GM18520 (cell line): Measurements from ENCODE around the gene FLNB.

ENCODE experiments used
- ATAC-seq: cut with Tn5 transposase; IDR thresholded peaks from one replicate; pipeline ENCODE4 v1.9.1; 2021; ENCODE audit not compliant: unreplicated experiment

Gene FLNB

GRCh38 chr3:58130591-58130990 is 122.4 kb downstream of the FLNB start:
- no peak for ATAC-seq

DNA sequence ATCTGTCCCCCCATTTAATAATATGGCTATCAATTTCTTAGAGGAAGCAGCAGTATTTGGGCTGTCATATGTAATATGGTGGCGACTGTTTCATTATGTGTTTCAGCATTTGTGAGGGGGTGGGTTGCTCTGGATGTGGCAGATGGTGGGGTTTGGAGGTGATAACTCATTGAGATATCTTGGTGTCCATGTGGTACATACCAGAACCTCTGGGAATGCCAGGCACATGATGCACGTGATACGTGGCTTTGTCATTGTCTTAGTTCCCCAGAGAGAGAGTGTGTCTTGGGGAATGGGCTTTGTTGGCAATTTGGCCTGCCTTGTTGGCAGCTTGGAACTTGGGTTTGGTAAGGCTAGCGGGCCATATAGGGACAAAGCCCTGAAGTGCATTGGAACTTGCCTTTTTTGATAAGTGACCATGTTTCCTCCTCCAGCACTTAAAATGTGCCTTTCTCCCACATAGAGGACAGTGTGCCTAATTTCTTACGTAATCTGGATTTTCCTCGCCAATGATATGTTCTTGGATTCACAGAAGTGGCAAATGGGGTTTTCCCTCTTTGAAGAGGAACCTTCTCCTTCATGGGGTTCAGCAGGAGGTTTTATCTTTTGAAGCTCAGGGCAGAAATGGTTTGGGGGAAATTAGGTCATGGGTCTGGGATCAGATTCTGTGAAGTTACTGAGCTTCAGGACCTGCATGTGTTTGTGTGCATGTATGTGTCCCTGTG is 123.0 kb downstream of the FLNB start:
- no peak for ATAC-seq

DNA sequence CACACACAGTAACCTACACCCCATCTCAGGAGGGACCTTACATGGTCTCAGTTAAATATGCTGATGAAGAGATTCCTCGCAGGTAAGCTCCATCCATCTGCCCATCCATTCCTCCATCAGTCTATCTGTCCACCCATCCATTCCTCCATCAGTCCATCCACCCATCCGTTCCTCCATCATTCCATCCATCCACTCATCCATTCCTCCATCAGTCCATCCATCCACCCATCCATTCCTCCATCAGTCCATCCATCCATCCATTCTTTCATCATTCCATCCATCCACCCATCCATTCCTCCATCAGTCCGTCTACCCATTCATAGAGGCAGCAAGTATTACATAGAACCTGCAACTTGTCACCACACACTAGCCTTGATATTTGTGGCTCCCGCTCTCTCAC is 124.6 kb downstream of the FLNB start:
- no peak for ATAC-seq

DNA sequence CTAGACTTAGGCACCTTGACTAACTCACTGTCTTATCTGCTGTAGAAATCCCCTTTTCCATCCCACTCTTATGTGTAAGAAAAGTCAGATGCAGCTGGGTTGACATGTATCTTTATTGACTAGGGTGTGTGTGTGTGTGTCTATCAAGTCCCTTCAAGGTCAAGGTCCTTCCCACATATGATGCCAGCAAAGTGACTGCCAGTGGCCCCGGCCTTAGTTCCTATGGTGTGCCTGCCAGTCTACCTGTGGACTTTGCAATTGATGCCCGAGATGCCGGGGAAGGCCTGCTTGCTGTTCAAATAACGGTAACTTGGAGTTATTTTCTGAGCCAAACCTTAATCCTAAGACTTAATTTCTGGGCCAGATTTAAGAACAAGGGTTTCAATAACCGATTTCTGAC is 126.2 kb downstream of the FLNB start:
- no peak for ATAC-seq

GRCh38 chr3:58135712-58136543 is 127.7 kb downstream of the FLNB start:
- no peak for ATAC-seq

GRCh38 chr3:58137306-58137705 is 129.1 kb downstream of the FLNB start:
- ATAC-seq = no peak

- ATAC-seq = no peak
These were observed 133.6 kb downstream of the FLNB start for GRCh38 chr3:58141766-58142345.

DNA sequence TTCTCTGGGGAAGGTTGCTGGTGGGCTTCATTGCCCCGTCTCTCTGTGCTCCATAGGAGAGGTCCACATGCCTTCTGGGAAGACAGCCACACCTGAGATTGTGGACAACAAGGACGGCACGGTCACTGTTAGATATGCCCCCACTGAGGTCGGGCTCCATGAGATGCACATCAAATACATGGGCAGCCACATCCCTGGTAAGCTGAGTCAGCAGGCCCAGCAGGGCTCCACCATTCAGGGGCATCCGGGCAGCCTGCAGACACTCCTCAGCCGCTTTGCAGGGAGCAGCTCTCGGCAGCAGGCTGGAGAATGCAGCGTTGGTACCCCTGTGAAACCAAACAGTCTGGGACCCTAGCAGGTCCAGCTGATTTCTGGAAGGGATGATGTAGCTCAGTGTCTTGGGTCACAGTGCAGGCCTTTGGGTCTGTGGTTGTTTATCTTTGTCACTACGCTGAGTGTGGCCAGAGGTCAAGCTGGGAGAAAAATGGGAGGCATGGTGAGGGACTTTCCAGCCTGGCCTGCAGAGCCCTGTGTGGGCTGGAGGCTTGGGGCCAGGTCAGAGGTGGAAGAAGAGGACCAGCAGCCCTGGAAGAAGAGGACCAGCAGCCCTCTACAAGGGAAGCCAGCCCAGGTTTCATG is 135.3 kb downstream of the FLNB start:
- ATAC-seq = no peak

DNA sequence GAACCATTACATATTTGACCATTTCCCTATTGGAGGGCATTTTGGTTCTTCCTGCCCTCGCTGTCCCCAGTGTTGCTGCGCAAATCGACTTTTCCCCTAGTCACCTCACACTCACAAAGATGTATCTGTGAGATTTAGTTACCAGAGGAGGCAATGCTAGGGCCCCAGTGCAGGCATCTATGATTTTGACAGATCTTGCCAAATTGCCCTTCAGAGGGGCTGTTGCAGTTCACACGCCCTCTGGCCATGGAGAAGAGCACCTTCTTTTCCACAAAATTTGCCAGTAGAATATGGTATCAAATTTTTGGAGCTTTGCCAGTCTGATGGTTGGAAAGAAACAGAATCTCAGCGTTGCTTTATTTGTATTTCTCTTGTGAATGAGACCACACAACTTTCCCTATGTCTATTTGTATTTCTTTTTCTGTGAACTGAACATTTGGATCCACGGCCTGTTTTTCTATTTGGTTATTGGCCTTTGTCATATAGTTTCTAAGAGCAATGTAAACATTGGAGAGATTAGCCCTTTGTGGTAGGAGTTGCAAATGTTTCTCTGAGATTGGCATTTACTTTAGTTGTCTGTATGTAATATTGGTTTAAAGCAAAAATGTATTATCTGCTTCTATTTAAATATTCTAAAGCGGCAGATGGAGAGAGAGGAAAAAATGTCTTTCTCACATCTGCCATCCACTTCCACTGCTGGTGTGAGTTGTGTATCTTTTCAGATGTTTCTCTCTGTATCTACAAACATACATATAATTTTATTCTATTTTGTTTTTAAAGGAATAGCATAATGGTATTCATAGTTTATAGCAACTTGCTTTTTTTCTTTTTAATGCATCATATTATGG is 136.5 kb downstream of the FLNB start:
- no peak for ATAC-seq

DNA sequence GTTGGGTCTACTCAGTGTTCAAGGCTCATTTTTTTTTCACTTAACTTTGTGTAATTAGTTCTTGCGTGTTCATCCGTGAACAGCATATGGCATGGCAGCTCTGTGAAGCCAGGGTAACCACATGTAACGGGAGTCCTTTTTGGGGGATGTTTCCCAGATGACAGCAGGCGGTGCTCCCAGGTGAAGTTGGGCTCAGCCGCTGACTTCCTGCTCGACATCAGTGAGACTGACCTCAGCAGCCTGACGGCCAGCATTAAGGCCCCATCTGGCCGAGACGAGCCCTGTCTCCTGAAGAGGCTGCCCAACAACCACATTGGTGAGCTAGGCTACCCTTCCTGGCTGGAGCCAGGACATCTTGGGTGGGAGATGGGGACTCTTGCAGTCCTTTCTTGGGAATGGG is 139.8 kb downstream of the FLNB start:
- no peak for ATAC-seq

- ATAC-seq = no peak
These were observed 142.0 kb downstream of the FLNB start for GRCh38 chr3:58150130-58150809.

GRCh38 chr3:58150810-58151199 is 142.6 kb downstream of the FLNB start:
- ATAC-seq = no peak

DNA sequence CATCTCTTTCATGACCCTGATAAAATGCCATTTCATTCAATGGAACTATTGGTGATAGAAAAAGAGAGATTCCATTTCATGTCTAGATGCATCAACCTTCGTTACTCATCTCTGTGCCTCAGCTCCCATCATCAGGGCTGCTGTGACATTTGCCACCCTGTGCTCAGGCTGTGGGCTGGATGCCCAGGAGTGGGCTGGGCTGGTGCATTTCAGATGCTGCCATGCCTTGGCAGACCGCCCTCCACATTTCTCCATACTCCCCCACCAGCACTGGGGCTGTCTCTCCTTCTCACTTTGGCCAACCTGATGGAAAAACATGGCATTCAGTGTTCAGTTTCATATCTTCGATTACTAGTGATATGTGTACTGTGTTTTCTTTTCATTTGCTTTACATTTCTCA is 143.4 kb downstream of the FLNB start:
- no peak for ATAC-seq

DNA sequence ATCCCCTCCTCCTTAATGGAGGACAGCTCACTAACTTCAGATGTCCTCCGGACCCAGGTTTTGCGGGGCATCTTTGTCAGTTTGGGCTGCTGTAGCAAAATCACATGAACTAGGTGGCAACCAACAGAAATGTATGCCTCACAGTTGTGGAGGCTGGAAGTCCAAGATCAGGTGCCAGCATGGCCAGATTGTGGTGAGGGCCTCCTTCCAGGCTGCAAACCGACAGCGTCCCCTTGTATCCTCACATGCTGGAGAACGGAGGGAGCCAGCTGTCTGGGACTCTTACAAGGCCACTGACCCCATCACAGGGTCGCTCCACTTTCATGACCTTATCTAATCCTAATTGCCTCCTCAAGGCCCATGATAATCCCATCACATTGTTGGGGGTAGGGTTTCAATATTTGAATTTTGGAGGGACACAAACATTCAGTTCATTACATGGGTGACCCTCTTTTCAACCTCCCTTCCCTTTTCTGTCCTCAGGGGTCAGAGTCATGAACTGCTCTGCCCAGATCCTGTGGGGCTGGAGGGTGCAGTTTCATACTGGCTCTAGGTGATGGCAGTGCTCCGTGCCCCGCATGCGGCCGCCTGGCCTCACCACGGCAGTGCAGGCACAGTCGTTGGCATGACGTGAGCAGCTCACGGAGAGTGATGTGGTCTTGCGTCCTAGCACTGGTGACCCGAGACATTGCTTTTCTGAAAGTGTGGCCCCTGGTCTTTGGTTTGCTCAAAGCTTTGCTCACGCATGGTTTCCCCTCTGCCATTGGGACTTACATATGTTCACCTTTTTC is 144.2 kb downstream of the FLNB start:
- ATAC-seq = no peak

GRCh38 chr3:58153371-58153770 is 145.1 kb downstream of the FLNB start:
- ATAC-seq = no peak

DNA sequence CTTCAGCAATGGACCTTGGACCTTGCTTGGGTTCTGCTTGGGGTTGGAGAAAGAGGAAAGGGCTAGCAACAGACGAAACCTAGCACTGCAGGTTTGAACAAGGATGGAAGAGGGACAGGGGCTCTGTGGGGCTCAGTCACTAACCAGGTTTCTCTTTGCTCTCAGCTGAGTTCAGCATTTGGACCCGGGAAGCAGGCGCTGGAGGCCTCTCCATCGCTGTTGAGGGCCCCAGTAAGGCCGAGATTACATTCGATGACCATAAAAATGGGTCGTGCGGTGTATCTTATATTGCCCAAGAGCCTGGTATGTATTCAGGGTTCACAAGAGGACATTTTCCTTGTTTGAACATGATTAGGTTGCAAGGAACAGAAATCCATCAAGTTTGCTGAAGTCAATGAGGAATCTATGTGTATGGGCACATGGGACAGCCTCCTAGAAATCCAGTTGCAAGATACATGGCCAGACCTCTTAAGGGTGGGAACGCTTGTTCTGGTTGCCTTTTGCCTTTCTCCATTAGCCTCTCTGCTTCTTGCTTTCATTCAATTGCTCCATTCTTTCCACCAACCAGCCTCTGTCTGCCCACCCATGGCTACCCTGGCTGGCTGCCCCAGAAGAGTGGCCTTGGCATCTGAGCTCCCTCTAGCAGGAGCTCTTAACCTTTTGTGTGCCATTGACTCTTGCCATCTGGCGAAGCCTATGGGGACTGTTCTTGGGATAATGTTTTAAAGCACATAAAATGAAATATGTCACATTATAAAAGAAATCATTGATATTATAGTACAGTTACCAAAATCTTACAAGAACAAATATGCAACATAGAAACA is 146.6 kb downstream of the FLNB start:
- no peak for ATAC-seq

DNA sequence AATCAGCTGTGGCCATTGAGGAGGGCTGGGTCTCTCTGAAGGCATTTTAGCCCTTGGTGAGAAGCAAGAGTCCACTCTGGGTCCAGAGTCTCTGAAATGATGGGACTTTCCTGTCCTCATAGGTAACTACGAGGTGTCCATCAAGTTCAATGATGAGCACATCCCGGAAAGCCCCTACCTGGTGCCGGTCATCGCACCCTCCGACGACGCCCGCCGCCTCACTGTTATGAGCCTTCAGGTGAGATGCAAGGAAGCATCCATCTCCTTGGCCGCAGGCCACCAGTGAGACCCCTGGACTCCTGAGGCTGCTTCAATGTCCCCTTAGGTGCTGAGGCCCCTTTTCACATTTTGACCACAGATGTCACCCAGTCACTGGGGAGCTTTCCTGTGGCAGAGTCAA is 147.6 kb downstream of the FLNB start:
- no peak for ATAC-seq

DNA sequence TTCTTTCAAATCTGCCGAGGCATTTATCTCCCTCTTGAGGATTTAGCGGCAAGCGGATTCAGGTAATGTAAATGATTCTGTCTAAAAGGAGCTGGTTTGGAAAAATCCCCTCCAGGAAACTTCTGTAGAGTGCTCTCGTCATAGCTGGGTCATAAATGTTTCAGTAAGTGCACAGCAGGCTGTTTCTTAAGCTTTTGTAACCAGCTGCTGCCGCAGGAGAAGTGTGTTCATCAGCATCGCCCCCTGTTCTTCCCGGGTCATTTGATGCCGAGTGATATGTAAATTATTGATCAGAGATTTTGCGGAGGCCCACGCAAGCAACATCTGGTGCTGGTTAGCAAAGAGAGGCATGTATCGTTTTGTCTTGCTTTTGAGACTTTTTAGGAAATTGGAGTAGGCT is 149.5 kb downstream of the FLNB start:
- ATAC-seq = no peak
